GM13976 (cell line): ENCODE data around the gene TFF2.

Experiments used
- DNase-seq: peaks from one replicate; pipeline ENCODE4 v3.0.0; 2012; ENCODE audit warnings: low spot score
- CTCF ChIP-seq: IDR thresholded peaks from 2 replicates; pipeline ENCODE4 v1.5.1; 2012; ENCODE audit warnings: borderline replicate concordance, mild to moderate bottlenecking; ENCODE audit not compliant: insufficient read depth; ENCODE audit errors: extremely low read depth, missing control alignments, control extremely low read depth
- in situ Hi-C: fragments of 300-500 bp; cut with MboI; formaldehyde crosslinking; loops from one replicate; pipeline ENCODE4 v1.12.0; 2022; ENCODE audit warnings: low sequenced_read_pairs, mixed read lengths, inconsistent platforms; ENCODE audit not compliant: unreplicated experiment

TFF2 gene

DNA sequence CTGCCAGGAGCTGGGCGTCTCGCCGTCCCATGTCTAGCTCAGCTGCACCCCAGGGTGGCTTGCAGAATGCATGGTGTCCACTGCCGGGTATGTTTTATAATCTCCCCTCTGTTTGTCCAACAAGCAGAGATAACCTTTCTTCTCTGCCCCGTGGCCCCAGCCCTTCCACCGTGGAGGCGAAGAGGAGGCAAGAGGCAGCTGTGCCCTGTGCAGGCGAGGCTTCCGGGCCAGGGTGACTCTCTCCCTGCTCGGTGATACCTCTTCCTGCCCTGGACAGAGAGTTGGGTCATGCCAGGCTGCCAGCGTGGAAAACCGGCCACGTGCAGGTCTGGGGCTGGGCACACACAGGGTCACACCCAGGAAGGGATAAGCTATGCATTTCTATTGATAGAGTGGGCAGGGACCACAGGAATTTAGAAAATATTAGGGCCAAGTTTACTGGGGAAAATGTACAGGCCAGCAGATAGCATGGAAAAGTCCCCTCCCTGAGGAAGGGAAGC is at the start of gene TFF2:
Gene TFF2 (minus strand): TSS at position 68 of the 500 bp plus-strand sequence. CDS start 37 bp downstream, at position 31.
- in situ Hi-C loops: no loop called here

GRCh38 chr21:42400525-42400924 is 49.7 kb upstream of the TFF2 start:
- DNase-seq: no peak
- in situ Hi-C loops: no loop called here

More for the DNA sequence above, at the start of gene TFF2:
- TF ChIP-seq CTCF: no peak
- no peak for DNase-seq

GRCh38 chr21:42398436-42399028 is 47.7 kb upstream of the TFF2 start:
- no peak for DNase-seq
- in situ Hi-C loops: no loop called here
- no peak for TF ChIP-seq CTCF

More at GRCh38 chr21:42400525-42400924, 49.7 kb upstream of the TFF2 start:
- TF ChIP-seq CTCF: no peak

DNA sequence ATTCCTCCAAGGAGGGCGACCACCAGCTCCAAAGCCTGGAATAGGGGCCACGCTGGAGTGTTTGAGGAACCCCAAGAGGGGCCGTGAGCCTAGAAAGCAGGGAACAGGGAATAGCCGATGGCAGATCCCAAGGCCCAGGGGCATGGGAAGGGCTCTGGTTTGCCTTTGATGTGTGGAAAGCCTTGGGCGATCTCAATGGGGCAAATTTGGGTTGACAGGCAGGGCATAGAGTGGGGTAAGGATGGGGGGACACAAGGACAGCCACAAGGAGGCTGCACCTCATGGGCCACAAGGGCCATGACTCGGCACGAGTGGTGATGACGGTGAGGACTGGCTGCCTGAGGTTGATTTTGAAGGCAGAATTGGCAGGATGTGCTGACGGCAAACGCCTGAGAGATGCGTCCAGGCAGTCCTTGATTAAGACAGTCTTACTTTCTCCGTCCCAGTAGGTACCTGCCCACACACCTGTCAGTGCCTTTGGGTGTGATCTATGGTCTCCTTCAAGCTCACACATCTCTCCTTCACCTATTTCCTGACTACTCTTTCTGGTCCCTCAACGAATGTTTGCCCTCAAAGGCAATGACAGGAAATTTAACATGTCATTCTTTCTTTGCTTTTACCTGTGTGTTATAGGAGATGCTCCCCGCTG is 47.1 kb upstream of the TFF2 start:
- in situ Hi-C loops: no loop called here
- DNase-seq: no peak
- TF ChIP-seq CTCF: no peak

GRCh38 chr21:42396799-42397745 is 46.3 kb upstream of the TFF2 start:
- DNase-seq: no peak
- in situ Hi-C loops: no loop called here
- no peak for TF ChIP-seq CTCF
